Ecto neural progenitor cell (in vitro differentiated cells): ENCODE measurements around the gene DOCK10.

ENCODE experiments used
- DNase-seq: peaks from one replicate; pipeline ENCODE4 v3.0.0-alpha.2; 2018; ENCODE audit warnings: low spot score

Gene DOCK10

DNA sequence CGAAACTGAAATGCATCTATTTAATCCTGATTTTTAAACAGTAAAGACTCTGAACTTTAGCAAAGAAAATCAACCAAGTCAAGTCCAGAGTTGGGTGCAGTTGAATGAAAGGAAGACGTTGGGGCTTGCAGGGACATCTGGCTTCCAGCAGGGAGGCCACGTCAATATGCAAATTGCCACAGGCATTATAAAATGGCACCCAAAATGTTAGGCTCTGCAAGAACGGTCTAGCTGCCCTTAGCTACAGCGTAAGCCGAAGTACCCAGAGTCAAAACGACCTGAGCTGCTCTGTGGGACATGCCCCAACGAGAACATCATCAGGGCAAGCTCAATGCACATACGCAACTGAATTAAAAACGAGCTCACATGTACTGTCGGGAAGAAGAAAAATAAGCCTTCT is 30.7 kb downstream of the DOCK10 start:
- no peak for DNase-seq

- DNase-seq: no peak
These were observed 31.5 kb downstream of the DOCK10 start for GRCh38 chr2:225010804-225011203.

GRCh38 chr2:225009768-225010167 is 32.5 kb downstream of the DOCK10 start:
- no peak for DNase-seq

DNA sequence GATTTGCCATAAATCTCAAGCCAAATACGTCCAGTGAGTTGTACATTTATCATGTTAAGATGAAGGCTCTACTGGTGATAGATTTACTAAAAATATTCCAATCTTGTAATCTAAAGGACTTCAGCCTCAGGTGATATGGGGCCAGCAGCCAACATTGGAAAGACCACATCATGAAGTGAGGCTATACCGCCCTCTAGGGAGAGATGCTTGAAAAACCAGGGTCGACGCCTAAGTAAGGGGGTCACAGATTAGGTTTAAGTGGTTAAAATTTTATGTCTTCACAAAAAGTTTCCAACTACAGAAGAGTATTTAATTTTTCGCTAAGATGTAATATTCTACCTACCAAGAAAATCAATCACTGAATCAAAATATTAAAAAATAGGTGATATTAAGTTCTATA is 33.3 kb downstream of the DOCK10 start:
- no peak for DNase-seq

DNA sequence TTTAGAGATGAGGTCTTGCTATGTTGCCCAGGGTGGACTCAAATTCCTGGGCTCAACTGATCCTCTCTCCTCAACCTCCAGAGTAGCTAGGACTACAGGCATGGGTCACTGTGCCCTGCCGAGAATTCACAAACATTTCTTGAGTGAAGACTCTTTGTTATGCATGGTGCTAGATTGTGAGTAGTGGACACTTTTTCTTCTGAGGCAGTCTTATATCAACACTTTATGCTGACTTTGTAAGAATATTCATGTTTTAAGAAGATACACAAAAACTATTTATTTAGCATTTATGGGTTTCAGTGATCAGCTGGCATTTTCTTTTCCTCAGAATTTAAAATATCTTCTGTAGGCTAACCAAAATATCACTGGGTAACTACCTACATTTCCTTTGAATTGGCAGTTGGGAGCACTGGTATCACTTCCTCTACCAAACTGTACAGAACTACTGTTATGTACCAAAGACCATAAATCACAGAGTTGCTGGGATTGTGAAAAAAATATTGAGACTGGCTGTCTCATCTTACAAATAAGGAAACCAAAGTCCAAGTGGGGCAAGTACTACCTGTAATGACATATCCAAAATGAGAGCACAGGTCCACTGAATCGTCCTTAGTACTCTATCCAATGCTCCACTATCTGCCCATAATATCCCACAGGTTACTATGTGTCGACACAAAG is 34.0 kb downstream of the DOCK10 start:
- no peak for DNase-seq

DNA sequence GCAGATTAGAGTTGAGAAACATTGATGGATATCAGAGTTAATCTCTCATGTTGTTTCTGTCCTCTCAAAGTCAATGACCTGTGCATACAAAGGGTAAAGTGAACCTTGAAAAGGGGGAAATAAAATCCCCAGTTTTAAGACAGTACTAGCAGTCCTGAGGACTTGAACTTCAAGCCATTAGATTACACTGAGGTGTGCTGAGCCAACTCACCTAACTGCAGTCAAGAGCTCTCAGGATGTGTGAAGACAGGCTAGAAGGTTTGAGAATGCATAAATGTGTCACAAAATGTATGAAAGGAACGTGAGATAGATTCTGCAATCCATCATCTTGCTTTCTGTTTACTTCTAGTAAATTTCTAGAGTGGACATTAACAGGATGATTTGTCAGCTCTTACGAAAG is 35.5 kb downstream of the DOCK10 start:
- no peak for DNase-seq

- DNase-seq: no peak
These were observed 37.7 kb downstream of the DOCK10 start for GRCh38 chr2:225004597-225004996.

GRCh38 chr2:225002656-225003045 is 39.6 kb downstream of the DOCK10 start:
- DNase-seq: no peak

- no peak for DNase-seq
These were observed 40.1 kb downstream of the DOCK10 start for GRCh38 chr2:225002039-225002655.

DNA sequence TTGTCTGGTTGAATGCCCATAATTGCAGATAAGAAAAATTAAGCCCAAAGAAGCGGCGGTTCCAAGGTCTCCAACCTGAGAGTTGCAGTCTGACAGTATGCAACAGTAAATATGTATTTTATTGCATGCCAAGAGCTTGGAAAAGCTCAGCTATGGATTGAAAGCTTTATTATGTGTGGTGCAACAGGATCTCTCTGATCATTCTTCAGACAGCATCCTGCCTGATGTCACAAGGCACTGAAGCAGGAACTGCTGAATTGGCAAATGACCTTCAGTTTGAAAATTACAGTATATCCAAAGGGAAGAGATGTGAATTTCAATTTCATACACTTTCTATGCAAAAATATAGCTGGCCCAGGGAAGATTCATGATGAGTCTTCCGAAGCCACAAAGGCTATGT is 42.5 kb downstream of the DOCK10 start:
- no peak for DNase-seq

GRCh38 chr2:224999321-224999720 is 42.9 kb downstream of the DOCK10 start:
- no peak for DNase-seq

DNA sequence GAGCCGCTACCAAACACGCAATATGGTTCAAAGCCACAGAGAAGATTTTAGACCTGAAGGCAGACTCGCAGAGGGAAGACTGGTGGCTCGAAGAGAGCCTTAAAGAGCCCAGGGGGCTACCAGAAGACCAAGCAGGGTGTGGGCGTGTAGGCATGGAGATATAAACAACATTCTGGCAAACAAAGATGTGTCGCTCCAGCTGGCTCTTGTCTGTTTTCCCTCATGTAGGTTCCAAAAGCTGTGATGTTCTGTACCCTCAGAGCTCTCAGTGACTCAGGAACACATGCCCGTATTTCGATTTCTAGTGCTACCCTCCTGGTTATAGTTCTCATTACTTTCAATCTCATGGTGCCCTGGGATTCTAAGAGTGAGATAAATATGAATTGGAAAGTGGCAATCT is 44.5 kb downstream of the DOCK10 start:
- DNase-seq: no peak

DNA sequence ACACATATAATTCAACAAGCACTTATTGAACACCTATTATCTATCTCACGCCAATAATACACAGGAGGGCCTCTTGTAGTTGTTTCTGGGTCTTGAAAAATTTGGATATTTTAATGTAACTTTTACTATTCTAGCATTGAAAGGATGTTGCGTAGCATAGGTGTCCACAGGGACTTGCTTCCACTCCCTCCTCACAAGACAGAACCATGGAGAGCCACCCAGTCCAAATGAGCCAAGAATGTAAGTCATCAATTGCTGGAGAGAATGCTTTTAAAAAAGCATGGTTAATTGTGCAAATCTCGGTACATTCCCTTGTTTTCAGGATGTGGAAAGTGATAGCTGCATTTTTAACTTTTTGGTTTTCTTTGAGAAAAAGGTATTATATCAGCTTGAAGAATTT is 46.8 kb downstream of the DOCK10 start:
- no peak for DNase-seq

DNA sequence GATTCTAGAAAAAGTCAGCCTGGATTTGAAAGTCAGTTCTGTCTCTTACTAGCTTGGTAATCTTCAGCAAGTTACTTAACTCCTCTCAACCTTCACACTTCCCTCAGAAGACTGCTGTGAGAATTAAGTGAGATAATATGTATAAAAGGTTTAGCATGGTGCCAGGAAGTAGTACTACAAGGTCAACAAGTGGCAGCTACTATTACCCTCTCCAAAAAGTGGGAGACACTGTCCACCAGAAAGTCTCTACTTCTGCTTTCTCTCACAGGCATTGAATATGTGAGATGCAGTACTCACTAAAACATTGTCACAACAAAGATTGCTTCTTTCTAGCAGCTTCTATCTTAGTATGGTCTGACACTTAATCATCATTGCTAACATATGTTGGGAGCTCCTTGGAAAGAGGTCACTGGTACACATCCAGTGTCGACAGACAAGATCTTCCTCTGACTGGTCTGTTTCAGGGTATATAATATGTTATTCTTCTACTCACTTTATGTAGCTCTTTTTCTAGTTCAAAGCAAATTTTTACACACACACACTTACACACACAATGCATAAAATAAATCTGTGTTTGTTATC is 47.9 kb downstream of the DOCK10 start:
- no peak for DNase-seq

GRCh38 chr2:224990710-224991109 is 51.6 kb downstream of the DOCK10 start:
- no peak for DNase-seq

GRCh38 chr2:224987733-224988132 is 54.5 kb downstream of the DOCK10 start:
- no peak for DNase-seq

GRCh38 chr2:224986477-224986876 is 55.8 kb downstream of the DOCK10 start:
- no peak for DNase-seq

GRCh38 chr2:224984637-224985036 is 57.6 kb downstream of the DOCK10 start:
- no peak for DNase-seq

- DNase-seq: no peak
These were observed 58.3 kb downstream of the DOCK10 start for GRCh38 chr2:224983712-224984554.

DNA sequence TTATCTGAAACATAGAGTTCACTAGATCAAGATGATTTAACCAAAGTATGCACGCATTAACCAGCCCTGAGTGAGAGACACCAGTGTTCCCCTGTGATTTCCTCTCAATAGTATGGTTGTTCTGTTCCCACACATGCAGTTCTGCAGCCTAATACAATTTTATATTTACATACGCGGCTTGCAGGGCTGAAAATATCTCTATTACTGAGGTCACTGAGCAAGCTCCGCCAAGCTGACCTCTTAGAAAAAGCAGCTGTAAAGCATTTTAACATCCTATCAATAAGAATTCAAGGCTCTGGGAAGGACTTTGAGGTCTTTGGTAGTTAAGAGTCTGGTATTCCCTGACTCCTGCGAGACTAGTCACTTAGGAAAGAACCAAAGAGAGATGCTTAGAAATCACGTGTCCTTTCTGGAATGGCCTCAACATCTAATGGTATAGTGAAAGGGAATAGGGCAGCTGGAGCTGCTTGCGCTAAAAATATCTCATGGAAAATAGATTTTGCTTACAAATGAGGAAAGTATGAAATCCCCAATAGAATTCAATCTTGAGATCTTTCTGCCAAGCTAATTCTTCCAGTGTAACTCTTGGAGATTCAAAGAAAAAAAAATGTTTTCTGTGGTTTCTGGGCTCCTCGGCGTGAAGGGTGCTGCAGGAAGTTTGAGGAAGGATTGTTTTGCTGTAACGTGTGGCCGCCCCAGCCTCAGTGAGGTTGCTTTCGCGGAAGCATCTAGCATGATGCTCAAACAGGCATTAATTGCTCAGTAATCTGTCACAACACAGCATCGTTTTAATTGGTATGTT is 59.2 kb downstream of the DOCK10 start:
- DNase-seq: no peak

- no peak for DNase-seq
These were observed 60.0 kb downstream of the DOCK10 start for GRCh38 chr2:224982226-224982625.
